ENCODE measurements around the gene FREY1.

DNA sequence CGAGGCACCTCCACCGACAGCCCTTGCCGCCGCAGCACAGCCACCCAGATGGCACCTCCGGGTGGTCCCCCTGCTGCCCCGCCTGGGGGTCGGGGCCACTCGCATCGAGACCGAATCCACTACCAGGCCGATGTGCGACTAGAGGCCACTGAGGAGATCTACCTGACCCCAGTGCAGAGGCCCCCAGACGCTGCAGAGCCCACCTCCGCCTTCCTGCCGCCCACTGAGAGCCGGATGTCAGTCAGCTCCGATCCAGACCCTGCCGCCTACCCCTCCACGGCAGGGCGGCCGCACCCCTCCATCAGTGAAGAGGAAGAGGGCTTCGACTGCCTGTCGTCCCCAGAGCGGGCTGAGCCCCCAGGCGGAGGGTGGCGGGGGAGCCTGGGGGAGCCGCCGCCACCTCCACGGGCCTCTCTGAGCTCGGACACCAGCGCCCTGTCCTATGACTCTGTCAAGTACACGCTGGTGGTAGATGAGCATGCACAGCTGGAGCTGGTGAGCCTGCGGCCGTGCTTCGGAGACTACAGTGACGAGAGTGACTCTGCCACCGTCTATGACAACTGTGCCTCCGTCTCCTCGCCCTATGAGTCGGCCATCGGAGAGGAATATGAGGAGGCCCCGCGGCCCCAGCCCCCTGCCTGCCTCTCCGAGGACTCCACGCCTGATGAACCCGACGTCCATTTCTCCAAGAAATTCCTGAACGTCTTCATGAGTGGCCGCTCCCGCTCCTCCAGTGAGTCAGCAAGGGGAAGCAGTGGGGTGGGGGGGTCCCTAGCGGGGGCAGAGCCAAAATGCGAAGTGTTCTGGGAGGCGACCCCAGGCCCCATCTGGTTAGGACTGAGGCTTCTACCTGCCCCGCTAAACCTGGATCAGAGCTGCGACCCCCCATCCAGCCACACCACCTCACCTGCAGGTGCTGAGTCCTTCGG lies 4.4 kb downstream of the FREY1 start:
- TF ChIP-seq POLR2A (IDR thresholded peaks at IDR 0.05; ENCODE audit: low read depth, low read length) (no peak), CTCF (conservative IDR thresholded peaks at IDR 0.05; ENCODE audit: low read depth, low read length) (no peak), USF2 (IDR thresholded peaks at IDR 0.05; ENCODE audit: low read depth, low read length) (no peak), ELK1 (IDR thresholded peaks at IDR 0.05; ENCODE audit: borderline replicate concordance, low read depth, low read length) (no peak), RCOR1 (IDR thresholded peaks at IDR 0.05; ENCODE audit: insufficient replicate concordance, low read length) (no peak), FOS (IDR thresholded peaks at IDR 0.05; ENCODE audit: low read depth, low read length) (no peak)
